ENCODE results near the gene MOB2. TPM values are rescaled to one million over a fixed set of nuclear protein-coding genes. Genes with fewer than 3 reads are reported as not detected.

The MOB2 gene
- total RNA-seq, 2 donors from 2014 or later = 31.4 to 87.7 TPM

GRCh38 chr11:1528710-1529109, 42.1 kb upstream of the MOB2 start:
- ATAC-seq (ENCODE audit: insufficient number of reproducible peaks, low FRiP score, low read depth) (no peak), DNase-seq (ENCODE audit: low spot score) (no peak)
- TF ChIP-seq, protein P1, sequence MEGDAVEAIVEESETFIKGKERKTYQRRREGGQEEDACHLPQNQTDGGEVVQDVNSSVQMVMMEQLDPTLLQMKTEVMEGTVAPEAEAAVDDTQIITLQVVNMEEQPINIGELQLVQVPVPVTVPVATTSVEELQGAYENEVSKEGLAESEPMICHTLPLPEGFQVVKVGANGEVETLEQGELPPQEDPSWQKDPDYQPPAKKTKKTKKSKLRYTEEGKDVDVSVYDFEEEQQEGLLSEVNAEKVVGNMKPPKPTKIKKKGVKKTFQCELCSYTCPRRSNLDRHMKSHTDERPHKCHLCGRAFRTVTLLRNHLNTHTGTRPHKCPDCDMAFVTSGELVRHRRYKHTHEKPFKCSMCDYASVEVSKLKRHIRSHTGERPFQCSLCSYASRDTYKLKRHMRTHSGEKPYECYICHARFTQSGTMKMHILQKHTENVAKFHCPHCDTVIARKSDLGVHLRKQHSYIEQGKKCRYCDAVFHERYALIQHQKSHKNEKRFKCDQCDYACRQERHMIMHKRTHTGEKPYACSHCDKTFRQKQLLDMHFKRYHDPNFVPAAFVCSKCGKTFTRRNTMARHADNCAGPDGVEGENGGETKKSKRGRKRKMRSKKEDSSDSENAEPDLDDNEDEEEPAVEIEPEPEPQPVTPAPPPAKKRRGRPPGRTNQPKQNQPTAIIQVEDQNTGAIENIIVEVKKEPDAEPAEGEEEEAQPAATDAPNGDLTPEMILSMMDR (IDR thresholded peaks at IDR 0.05) = no peak
- H3K27me3 ChIP-seq (replicated peaks; ENCODE audit: insufficient read depth) = no peaks in the 10 kb centered on the region
- H3K36me3 ChIP-seq = no peaks in the 10 kb centered on the region
- H3K4me1 ChIP-seq (ENCODE audit: control insufficient read depth in 1 of 2, low read depth in 2 of 2) = peaks cover 20 to 41% of the 10 kb centered on the region in 2 donors
- H3K9me3 ChIP-seq = no peaks in the 10 kb centered on the region
- no peak overlapping the region for H3K27ac ChIP-seq
- H3K4me3 ChIP-seq = no peak overlapping the region

DNA sequence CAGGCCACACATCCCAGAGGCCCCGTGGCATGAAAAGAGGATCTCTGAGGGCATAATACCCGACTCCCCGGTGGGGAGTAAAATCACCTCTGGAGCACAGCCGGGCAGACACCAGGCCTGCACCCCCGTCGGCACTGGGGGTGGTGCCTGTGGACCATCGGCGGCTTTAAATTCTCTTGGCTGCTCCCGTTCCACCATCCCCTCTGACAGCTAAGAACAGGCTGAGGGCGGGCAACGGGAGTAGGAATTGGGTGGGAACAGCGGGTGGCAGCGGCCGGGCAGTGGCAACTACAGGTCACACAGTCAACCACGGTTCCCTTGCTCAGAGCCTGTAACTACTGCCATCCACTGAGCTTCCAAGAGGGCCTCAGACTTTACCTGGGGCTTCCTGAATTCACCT, 40.2 kb upstream of the MOB2 start:
- ATAC-seq (ENCODE audit: insufficient number of reproducible peaks, low FRiP score, low read depth) (no peak), DNase-seq (ENCODE audit: low spot score) (no peak)
- H3K27ac ChIP-seq = no peak overlapping the region
- TF ChIP-seq, protein P1 (IDR thresholded peaks at IDR 0.05) = no peak
- H3K36me3 ChIP-seq = no peaks in the 10 kb centered on the region
- peaks cover 8 to 30% of the 10 kb centered on the region in 2 donors for H3K4me1 ChIP-seq (ENCODE audit: control insufficient read depth in 1 of 2, low read depth in 2 of 2)
- no peaks in the 10 kb centered on the region for H3K9me3 ChIP-seq
- no peaks in the 10 kb centered on the region for H3K27me3 ChIP-seq (replicated peaks; ENCODE audit: insufficient read depth)
- H3K4me3 ChIP-seq = no peak overlapping the region

DNA sequence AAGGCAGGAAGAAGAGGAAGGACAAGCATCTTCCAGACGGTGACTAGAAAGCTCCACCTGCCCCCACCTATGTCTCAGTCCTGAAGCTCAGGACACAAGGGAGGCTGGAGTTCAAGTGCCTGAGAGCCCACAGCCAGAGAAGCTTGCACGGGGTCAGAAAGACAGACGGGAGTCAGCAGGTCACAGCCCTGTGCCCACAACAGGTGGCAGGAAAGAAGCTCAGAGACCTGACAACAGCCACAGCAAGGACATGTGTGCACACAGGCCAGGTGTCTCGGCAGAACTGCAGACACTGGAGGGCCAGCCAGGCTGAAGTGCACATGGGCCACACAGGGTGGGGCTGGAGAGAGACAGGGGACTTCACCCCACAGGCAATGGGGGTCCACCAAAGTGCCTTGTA, 37.2 kb upstream of the MOB2 start:
- DNase-seq (ENCODE audit: low spot score) (no peak), ATAC-seq (ENCODE audit: insufficient number of reproducible peaks, low FRiP score, low read depth) (no peak)
- TF ChIP-seq, protein P1 (IDR thresholded peaks at IDR 0.05) = no peak
- no peaks in the 10 kb centered on the region for H3K9me3 ChIP-seq
- peaks cover 3 to 27% of the 10 kb centered on the region in 2 donors for H3K4me1 ChIP-seq (ENCODE audit: control insufficient read depth in 1 of 2, low read depth in 2 of 2)
- no peaks in the 10 kb centered on the region for H3K36me3 ChIP-seq
- H3K4me3 ChIP-seq = no peak overlapping the region
- H3K27ac ChIP-seq = no peak overlapping the region
- H3K27me3 ChIP-seq (replicated peaks; ENCODE audit: insufficient read depth) = no peaks in the 10 kb centered on the region

GRCh38 chr11:1523077-1523476, 36.5 kb upstream of the MOB2 start:
- Histone ChIP-seq H3K27me3 (replicated peaks; ENCODE audit: insufficient read depth) (no peaks in the 10 kb centered on the region), H3K4me1 (ENCODE audit: control insufficient read depth in 1 of 2, low read depth in 2 of 2) (peaks cover 3 to 25% of the 10 kb centered on the region in 2 donors), H3K36me3 (no peaks in the 10 kb centered on the region), H3K4me3 (no peak overlapping the region), H3K27ac (no peak overlapping the region), H3K9me3 (no peaks in the 10 kb centered on the region)
- TF ChIP-seq, protein P1 (IDR thresholded peaks at IDR 0.05) = no peak
- ATAC-seq (ENCODE audit: insufficient number of reproducible peaks, low FRiP score, low read depth) = no peak
- DNase-seq (ENCODE audit: low spot score) = no peak

DNA sequence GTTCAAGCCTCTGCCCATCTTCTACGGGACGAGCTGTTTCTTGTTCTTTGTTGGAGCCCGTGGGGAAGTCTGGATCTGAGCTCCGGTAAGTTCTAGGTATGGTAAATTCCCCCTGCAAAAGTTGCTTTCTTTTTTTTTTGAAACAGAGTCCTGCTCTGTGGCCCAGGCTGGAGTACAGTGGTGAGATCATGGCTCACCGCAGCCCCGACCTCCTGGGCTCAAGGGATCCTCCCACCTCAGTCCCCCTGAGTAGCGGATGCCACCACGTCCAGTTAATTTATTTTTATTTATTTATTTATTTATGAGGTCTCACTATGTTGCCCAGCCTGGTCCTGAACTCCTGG, 35.5 kb upstream of the MOB2 start:
- no peak for DNase-seq (ENCODE audit: low spot score)
- Histone ChIP-seq H3K4me1 (ENCODE audit: control insufficient read depth in 1 of 2, low read depth in 2 of 2) (peaks cover 3 to 25% of the 10 kb centered on the region in 2 donors), H3K4me3 (no peak overlapping the region)

More for the DNA sequence above, 35.5 kb upstream of the MOB2 start:
- no peaks in the 10 kb centered on the region for H3K9me3 ChIP-seq
- no peak overlapping the region for H3K27ac ChIP-seq
- TF ChIP-seq, protein P1 (IDR thresholded peaks at IDR 0.05) = no peak
- H3K27me3 ChIP-seq (replicated peaks; ENCODE audit: insufficient read depth) = no peaks in the 10 kb centered on the region
- ATAC-seq (ENCODE audit: insufficient number of reproducible peaks, low FRiP score, low read depth) = no peak
- H3K36me3 ChIP-seq = no peaks in the 10 kb centered on the region

Measured in thoracic aorta (tissue), 2 donors.